HEK293 (cell line): ENCODE measurements around the gene PDE4D.

ENCODE experiments used
- CTCF ChIA-PET: fragments of 350-600 bp; formaldehyde crosslinking; extraction: SDS; loops from one replicate; lab custom pipeline; 2021; ENCODE audit warnings: antibody characterized with exemption; lab: Yijun Ruan, JAX
- POLR2A ChIA-PET: fragments of 300-600 bp; formaldehyde crosslinking; extraction: SDS; loops from one replicate; lab custom pipeline; 2020; ENCODE audit warnings: antibody characterized with exemption, inconsistent platforms; lab: Yijun Ruan, JAX
- H3K27ac ChIP-seq: fragments of 200-500 bp; sonication (Bioruptor generic); 2 replicates; pipeline ENCODE4 v1.5.1; 2014; ENCODE audit warnings: low read depth, low read length, control low read depth, inconsistent platforms; ENCODE audit errors: extremely low read depth
- H3K36me3 ChIP-seq, 2 experiments: fragments of 200-500 bp in 1 of 2; sonication (Bioruptor generic) in 1 of 2; 1 replicate in 1 of 2; 2 replicates in 1 of 2; pipeline ENCODE4 v1.5.1; 2014 to 2017; ENCODE audit warnings: inconsistent platforms in 2 of 2, low read length in 2 of 2; ENCODE audit not compliant: control insufficient read depth in 2 of 2, insufficient read depth in 1 of 2
- H3K4me1 ChIP-seq: fragments of 200-500 bp; sonication (Bioruptor generic); 2 replicates; pipeline ENCODE4 v1.5.1; 2014; ENCODE audit warnings: mild to moderate bottlenecking, low read length, inconsistent platforms; ENCODE audit not compliant: control insufficient read depth, insufficient read depth
- H3K4me3 ChIP-seq: 2 replicates; pipeline ENCODE4 v1.5.1; 2011; ENCODE audit warnings: low read depth, mild to moderate bottlenecking, control low read depth, low read length, moderate library complexity
- H3K9me3 ChIP-seq: fragments of 200-500 bp; sonication (Bioruptor generic); 2 replicates; pipeline ENCODE4 v1.5.1; 2014; ENCODE audit warnings: low read depth, low read length, inconsistent platforms; ENCODE audit not compliant: control insufficient read depth, insufficient read depth
- BCL11B ChIP-seq: fragments of 450-650 bp; formaldehyde crosslinking; IDR thresholded peaks from 2 replicates; pipeline ENCODE4 v1.5.1; 2016; ENCODE audit warnings: low read depth, missing biosample characterization, missing genetic modification characterization
- KLF16 ChIP-seq: fragments of 450-650 bp; formaldehyde crosslinking; IDR thresholded peaks from 2 replicates; pipeline ENCODE4 v1.5.1; 2017; ENCODE audit warnings: missing biosample characterization, missing genetic modification characterization
- MYNN ChIP-seq: fragments of 450-650 bp; formaldehyde crosslinking; IDR thresholded peaks from 2 replicates; pipeline ENCODE4 v1.5.1; 2016; ENCODE audit warnings: missing biosample characterization, missing genetic modification characterization, borderline replicate concordance
- REPIN1 ChIP-seq: fragments of 450-650 bp; formaldehyde crosslinking; IDR thresholded peaks from 2 replicates; pipeline ENCODE4 v1.5.1; 2017; ENCODE audit warnings: missing biosample characterization, missing genetic modification characterization, low read depth
- ZFHX2 ChIP-seq: fragments of 450-650 bp; formaldehyde crosslinking; conservative IDR thresholded peaks from 2 replicates; pipeline ENCODE4 v1.5.1; 2016; ENCODE audit warnings: missing biosample characterization, missing genetic modification characterization
- ZNF157 ChIP-seq: fragments of 450-650 bp; formaldehyde crosslinking; IDR thresholded peaks from 2 replicates; pipeline ENCODE4 v1.5.1; 2016; ENCODE audit warnings: missing biosample characterization, missing genetic modification characterization
- ZNF16 ChIP-seq: fragments of 450-650 bp; formaldehyde crosslinking; IDR thresholded peaks from 2 replicates; pipeline ENCODE4 v1.5.1; 2016; ENCODE audit warnings: low read depth, missing biosample characterization, missing genetic modification characterization
- ZNF202 ChIP-seq: fragments of 450-650 bp; formaldehyde crosslinking; IDR thresholded peaks from 2 replicates; pipeline ENCODE4 v1.5.1; 2016; ENCODE audit warnings: missing biosample characterization, missing genetic modification characterization, borderline replicate concordance
- ZNF211 ChIP-seq: fragments of 450-650 bp; formaldehyde crosslinking; IDR thresholded peaks from 2 replicates; pipeline ENCODE4 v1.5.1; 2016; ENCODE audit warnings: low read depth, missing biosample characterization, missing genetic modification characterization
- ZNF48 ChIP-seq: fragments of 450-650 bp; formaldehyde crosslinking; IDR thresholded peaks from 2 replicates; pipeline ENCODE4 v1.5.1; 2016; ENCODE audit warnings: missing biosample characterization, missing genetic modification characterization
- ZNF585B ChIP-seq: fragments of 450-650 bp; formaldehyde crosslinking; IDR thresholded peaks from 2 replicates; pipeline ENCODE4 v1.5.1; 2016; ENCODE audit warnings: missing biosample characterization, missing genetic modification characterization
- ZNF623 ChIP-seq: fragments of 450-650 bp; formaldehyde crosslinking; IDR thresholded peaks from 2 replicates; pipeline ENCODE4 v1.5.1; 2016; ENCODE audit warnings: missing biosample characterization, missing genetic modification characterization
- ZNF677 ChIP-seq: fragments of 450-650 bp; IDR thresholded peaks from 2 replicates; pipeline ENCODE4 v1.5.0; 2018; ENCODE audit warnings: missing biosample characterization, mild to moderate bottlenecking, missing genetic modification characterization, moderate library complexity
- ZNF776 ChIP-seq: fragments of 450-650 bp; formaldehyde crosslinking; IDR thresholded peaks from 2 replicates; pipeline ENCODE4 v1.5.0; 2017; ENCODE audit warnings: missing biosample characterization, missing genetic modification characterization, borderline replicate concordance
- ZNF830 ChIP-seq: fragments of 450-650 bp; IDR thresholded peaks from 2 replicates; pipeline ENCODE4 v1.5.0; 2018; ENCODE audit warnings: missing biosample characterization, missing genetic modification characterization, low read depth, mild to moderate bottlenecking, moderate library complexity
- ZXDB ChIP-seq: fragments of 450-650 bp; formaldehyde crosslinking; IDR thresholded peaks from 2 replicates; pipeline ENCODE4 v1.5.1; 2016; ENCODE audit warnings: missing biosample characterization, missing genetic modification characterization
- TF ChIP-seq, protein P1 (sequence below): sonication (generic); formaldehyde crosslinking; IDR thresholded peaks from 2 replicates; pipeline ENCODE4 v1.8.1; 2022; ENCODE audit warnings: mild to moderate bottlenecking, moderate library complexity, missing genetic modification reagents
- TF ChIP-seq, protein P2 (sequence below): fragments of 450-650 bp; formaldehyde crosslinking; IDR thresholded peaks from 2 replicates; pipeline ENCODE4 v1.5.1; 2016; ENCODE audit warnings: missing biosample characterization, missing genetic modification characterization
- TF ChIP-seq, protein P3 (sequence below): fragments of 450-650 bp; formaldehyde crosslinking; IDR thresholded peaks from 2 replicates; pipeline ENCODE4 v1.5.1; 2016; ENCODE audit warnings: missing biosample characterization, missing genetic modification characterization

Gene PDE4D

DNA sequence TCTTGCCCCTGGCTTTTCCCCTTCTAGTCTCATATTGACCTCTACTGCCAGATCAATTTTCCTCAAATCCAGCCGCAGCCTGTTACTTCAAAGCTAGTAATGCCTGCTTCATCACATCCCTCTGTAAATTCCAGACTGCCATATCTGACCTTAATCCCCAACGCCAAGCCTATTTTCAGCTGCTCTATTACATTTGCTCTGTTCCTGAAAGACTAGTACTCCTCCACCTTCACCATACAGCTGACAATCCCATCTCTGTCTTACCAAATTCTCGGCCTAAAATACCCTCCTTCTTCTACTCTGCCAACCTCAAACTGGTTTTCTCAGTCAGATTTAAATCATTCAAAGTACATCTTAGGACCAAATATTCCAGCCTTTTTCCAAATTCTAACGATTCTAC is 890.4 kb downstream of the PDE4D start:
- H3K4me3 ChIP-seq, result no peak overlapping the region
- no peaks in the 10 kb centered on the region for H3K4me1 ChIP-seq
- CTCF ChIA-PET, result interaction anchor here (1.8 to 3.3 kb wide), 2 partner anchors 111 to 117 kb away, joined by 12 to 16 read pairs; no protein-coding TSS in a partner anchor
- H3K36me3 ChIP-seq, result no peaks in the 10 kb centered on the region
- TF ChIP-seq ZNF623 (tag by site-specific recombination), result no peak
- TF ChIP-seq ZNF202 (tag by site-specific recombination), result no peak
- no peak for TF ChIP-seq ZNF830 (tag by site-specific recombination)
- no peak for TF ChIP-seq ZFHX2
- no peak for TF ChIP-seq MYNN (tag by site-specific recombination)
- no peak for TF ChIP-seq ZNF211
- TF ChIP-seq ZNF16, result no peak
- no peak for TF ChIP-seq ZNF776 (tag by site-specific recombination)
- no peak for TF ChIP-seq REPIN1
- no peak for TF ChIP-seq ZNF585B (tag by site-specific recombination)
- TF ChIP-seq, protein P1, sequence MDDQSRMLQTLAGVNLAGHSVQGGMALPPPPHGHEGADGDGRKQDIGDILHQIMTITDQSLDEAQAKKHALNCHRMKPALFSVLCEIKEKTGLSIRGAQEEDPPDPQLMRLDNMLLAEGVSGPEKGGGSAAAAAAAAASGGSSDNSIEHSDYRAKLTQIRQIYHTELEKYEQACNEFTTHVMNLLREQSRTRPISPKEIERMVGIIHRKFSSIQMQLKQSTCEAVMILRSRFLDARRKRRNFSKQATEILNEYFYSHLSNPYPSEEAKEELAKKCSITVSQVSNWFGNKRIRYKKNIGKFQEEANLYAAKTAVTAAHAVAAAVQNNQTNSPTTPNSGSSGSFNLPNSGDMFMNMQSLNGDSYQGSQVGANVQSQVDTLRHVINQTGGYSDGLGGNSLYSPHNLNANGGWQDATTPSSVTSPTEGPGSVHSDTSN (CRISPR knock-in tag), result no peak
- TF ChIP-seq ZNF677 (tag by site-specific recombination), result no peak
- no peak for TF ChIP-seq ZNF48 (tag by site-specific recombination)
- TF ChIP-seq, all 188 proteins: peak for 0
- POLR2A ChIA-PET, result no interaction called here
- no peaks in the 10 kb centered on the region for H3K9me3 ChIP-seq
- H3K27ac ChIP-seq, result no peak overlapping the region

DNA sequence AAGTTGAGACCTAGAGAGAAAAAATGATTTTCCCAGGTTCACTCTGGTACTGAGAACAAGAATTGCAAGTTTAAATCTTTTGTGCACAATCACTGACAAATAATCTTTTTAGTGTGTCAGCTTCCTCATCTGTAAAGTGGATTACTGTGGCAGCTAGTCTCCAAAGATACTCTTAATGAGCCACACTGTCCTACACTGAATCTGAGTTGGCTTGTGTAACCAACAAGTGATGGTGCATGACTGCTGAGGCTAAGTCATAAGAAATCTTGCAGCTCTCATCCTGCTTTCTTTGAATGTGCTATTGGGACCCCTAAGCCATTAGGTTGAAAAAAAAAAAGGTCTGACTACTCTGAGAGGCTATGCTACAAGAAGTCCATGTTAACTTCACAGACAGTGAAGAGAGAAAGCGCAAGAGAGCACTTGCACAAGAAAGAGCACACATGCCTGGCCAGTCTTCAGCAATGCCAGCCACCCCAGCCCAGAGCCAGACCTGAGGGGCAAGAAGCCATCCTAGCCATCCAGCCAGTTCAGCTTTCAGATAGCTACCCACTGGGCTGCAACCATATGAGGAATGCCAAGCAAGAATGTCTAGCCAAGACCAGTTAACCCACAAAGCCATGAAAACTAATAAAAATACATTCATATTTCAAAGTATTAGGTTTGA is 891.2 kb downstream of the PDE4D start:
- Histone ChIP-seq H3K36me3 (no peaks in the 10 kb centered on the region), H3K4me3 (no peak overlapping the region), H3K4me1 (no peaks in the 10 kb centered on the region)
- CTCF ChIA-PET, result interaction anchor here (0.7 to 3.3 kb wide), 5 partner anchors 9 to 171 kb away, joined by 3 to 12 read pairs (median 3); no protein-coding TSS in a partner anchor
- TF ChIP-seq, protein P1 (CRISPR knock-in tag), result no peak
- no peak for TF ChIP-seq KLF16 (tag by site-specific recombination)
- TF ChIP-seq ZXDB (tag by site-specific recombination), result no peak
- TF ChIP-seq, protein P2, sequence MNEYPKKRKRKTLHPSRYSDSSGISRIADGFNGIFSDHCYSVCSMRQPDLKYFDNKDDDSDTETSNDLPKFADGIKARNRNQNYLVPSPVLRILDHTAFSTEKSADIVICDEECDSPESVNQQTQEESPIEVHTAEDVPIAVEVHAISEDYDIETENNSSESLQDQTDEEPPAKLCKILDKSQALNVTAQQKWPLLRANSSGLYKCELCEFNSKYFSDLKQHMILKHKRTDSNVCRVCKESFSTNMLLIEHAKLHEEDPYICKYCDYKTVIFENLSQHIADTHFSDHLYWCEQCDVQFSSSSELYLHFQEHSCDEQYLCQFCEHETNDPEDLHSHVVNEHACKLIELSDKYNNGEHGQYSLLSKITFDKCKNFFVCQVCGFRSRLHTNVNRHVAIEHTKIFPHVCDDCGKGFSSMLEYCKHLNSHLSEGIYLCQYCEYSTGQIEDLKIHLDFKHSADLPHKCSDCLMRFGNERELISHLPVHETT, result no peak
- TF ChIP-seq, protein P3, sequence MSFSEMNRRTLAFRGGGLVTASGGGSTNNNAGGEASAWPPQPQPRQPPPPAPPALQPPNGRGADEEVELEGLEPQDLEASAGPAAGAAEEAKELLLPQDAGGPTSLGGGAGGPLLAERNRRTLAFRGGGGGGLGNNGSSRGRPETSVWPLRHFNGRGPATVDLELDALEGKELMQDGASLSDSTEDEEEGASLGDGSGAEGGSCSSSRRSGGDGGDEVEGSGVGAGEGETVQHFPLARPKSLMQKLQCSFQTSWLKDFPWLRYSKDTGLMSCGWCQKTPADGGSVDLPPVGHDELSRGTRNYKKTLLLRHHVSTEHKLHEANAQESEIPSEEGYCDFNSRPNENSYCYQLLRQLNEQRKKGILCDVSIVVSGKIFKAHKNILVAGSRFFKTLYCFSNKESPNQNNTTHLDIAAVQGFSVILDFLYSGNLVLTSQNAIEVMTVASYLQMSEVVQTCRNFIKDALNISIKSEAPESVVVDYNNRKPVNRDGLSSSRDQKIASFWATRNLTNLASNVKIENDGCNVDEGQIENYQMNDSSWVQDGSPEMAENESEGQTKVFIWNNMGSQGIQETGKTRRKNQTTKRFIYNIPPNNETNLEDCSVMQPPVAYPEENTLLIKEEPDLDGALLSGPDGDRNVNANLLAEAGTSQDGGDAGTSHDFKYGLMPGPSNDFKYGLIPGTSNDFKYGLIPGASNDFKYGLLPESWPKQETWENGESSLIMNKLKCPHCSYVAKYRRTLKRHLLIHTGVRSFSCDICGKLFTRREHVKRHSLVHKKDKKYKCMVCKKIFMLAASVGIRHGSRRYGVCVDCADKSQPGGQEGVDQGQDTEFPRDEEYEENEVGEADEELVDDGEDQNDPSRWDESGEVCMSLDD (tag by site-specific recombination), result no peak
- TF ChIP-seq ZNF157 (tag by site-specific recombination), result no peak
- no peak for TF ChIP-seq BCL11B
- TF ChIP-seq, all 188 proteins: peak for 0
- POLR2A ChIA-PET, result no interaction called here
- H3K27ac ChIP-seq, result no peak overlapping the region
- H3K9me3 ChIP-seq, result no peaks in the 10 kb centered on the region
